ENCODE measurements around the gene NT5E.

DNA sequence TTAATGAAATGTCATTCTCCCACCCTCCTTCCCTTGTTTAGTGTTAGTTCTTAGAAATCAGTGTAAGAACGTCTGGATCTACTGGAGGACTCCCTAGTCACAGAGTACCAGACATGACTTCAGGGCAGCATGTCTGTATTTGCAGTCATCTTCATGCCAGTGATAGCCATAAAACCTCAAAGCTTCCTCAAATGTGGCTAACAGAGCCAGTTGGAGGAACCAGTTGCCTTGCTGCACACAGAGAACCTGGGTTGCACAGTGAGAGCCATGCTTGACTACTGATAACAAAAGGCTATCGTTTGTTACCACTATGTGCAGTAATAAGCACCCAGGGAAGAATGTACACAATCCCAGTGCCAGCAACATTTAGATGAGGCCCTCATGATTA lies 20.1 kb downstream of the NT5E start:
- TF ChIP-seq CTCF (IDR thresholded peaks at IDR 0.05) = no peak
- no peak for TF ChIP-seq POLR2A (IDR thresholded peaks at IDR 0.05)
